Activated T-cell treated with anti-CD3 and anti-CD28 coated beads, Interleukin-2, amount 50 U/mL, for 4 hours (primary cell): Measurements from ENCODE around the gene KIF25. TPM values are rescaled to one million over a fixed set of nuclear protein-coding genes. Genes with fewer than 3 reads are reported as not detected.
A peak's percentile ranks its signal among the peaks of the same experiment; 100 is the strongest.

Source experiments
- ATAC-seq, 2 donors: fragments of 200-7000 bp; cut with Tn5 transposase; one replicate each; pipeline ENCODE4 v1.10.0; 2021
- DNase-seq: peaks from one replicate; pipeline ENCODE4 v3.0.0-alpha.2; 2020
- H3K27me3 Mint-ChIP-seq: one replicate; pipeline ENCODE4 v1.8.0; 2021; ENCODE audit warnings: low read depth, mixed read lengths
- H3K36me3 Mint-ChIP-seq: one replicate; pipeline ENCODE4 v1.8.0; 2022; ENCODE audit warnings: mixed read lengths; ENCODE audit not compliant: insufficient read depth
- H3K4me1 Mint-ChIP-seq: one replicate; pipeline ENCODE4 v1.8.0; 2021; ENCODE audit warnings: low read depth, mixed read lengths
- H3K4me3 Mint-ChIP-seq: one replicate; pipeline ENCODE4 v1.8.0; 2021; ENCODE audit warnings: mild to moderate bottlenecking, moderate library complexity, mixed read lengths
- H3K9me3 Mint-ChIP-seq: one replicate; pipeline ENCODE4 v1.8.0; 2021; ENCODE audit warnings: mixed read lengths
- total RNA-seq, 3 donors: library from RNA; stranded (reverse); gene quantifications; one replicate each; pipeline ENCODE4 v1.2.1, GENCODE V29; 2021

Gene KIF25
- total RNA-seq, 3 donors from 2014 or later = not detected

- H3K9me3 Mint-ChIP-seq = no peaks in the 10 kb centered on the region
- ATAC-seq (no peak), DNase-seq (no peak)
- H3K27me3 Mint-ChIP-seq = peaks cover 11% of the 10 kb centered on the region
- H3K4me3 Mint-ChIP-seq = no peak overlapping the region
- no peaks in the 10 kb centered on the region for H3K4me1 Mint-ChIP-seq
- H3K36me3 Mint-ChIP-seq = no peaks in the 10 kb centered on the region
Observed at GRCh38 chr6:168026925-168027324, 29.5 kb downstream of the KIF25 start.

- no peaks in the 10 kb centered on the region for H3K4me1 Mint-ChIP-seq
- no peak overlapping the region for H3K4me3 Mint-ChIP-seq
- DNase-seq = no peak
- no peak for ATAC-seq
- H3K36me3 Mint-ChIP-seq = no peaks in the 10 kb centered on the region
- H3K27me3 Mint-ChIP-seq = peaks cover 14% of the 10 kb centered on the region
- no peaks in the 10 kb centered on the region for H3K9me3 Mint-ChIP-seq
Observed at GRCh38 chr6:168027521-168027920, 30.1 kb downstream of the KIF25 start.

- no peaks in the 10 kb centered on the region for H3K36me3 Mint-ChIP-seq
- H3K4me3 Mint-ChIP-seq = no peak overlapping the region
- H3K4me1 Mint-ChIP-seq = no peaks in the 10 kb centered on the region
- DNase-seq (no peak), ATAC-seq (no peak)
- no peaks in the 10 kb centered on the region for H3K9me3 Mint-ChIP-seq
- peaks cover 14% of the 10 kb centered on the region for H3K27me3 Mint-ChIP-seq
Observed at GRCh38 chr6:168028181-168028580, 30.7 kb downstream of the KIF25 start.

GRCh38 chr6:168029459-168030217, 32.2 kb downstream of the KIF25 start:
- Mint-ChIP-seq H3K4me1 (no peaks in the 10 kb centered on the region), H3K9me3 (no peaks in the 10 kb centered on the region), H3K36me3 (no peaks in the 10 kb centered on the region), H3K27me3 (peaks cover 25% of the 10 kb centered on the region), H3K4me3 (no peak overlapping the region)
- DNase-seq = no peak
- no peak for ATAC-seq

GRCh38 chr6:168030218-168030746, 32.8 kb downstream of the KIF25 start:
- DNase-seq = no peak
- H3K9me3 Mint-ChIP-seq = no peaks in the 10 kb centered on the region
- H3K4me3 Mint-ChIP-seq = no peak overlapping the region
- no peaks in the 10 kb centered on the region for H3K36me3 Mint-ChIP-seq
- no peaks in the 10 kb centered on the region for H3K4me1 Mint-ChIP-seq
- ATAC-seq = no peak
- peaks cover 31% of the 10 kb centered on the region for H3K27me3 Mint-ChIP-seq

GRCh38 chr6:168030908-168031307, 33.4 kb downstream of the KIF25 start:
- Mint-ChIP-seq H3K9me3 (no peaks in the 10 kb centered on the region), H3K27me3 (peaks cover 35% of the 10 kb centered on the region), H3K4me1 (peaks cover 2% of the 10 kb centered on the region), H3K36me3 (no peaks in the 10 kb centered on the region), H3K4me3 (no peak overlapping the region)
- ATAC-seq (no peak), DNase-seq (no peak)

GRCh38 chr6:168031411-168031971, 34.0 kb downstream of the KIF25 start:
- H3K4me3 Mint-ChIP-seq = no peak overlapping the region
- H3K4me1 Mint-ChIP-seq = peaks cover 2% of the 10 kb centered on the region
- no peaks in the 10 kb centered on the region for H3K9me3 Mint-ChIP-seq
- no peaks in the 10 kb centered on the region for H3K36me3 Mint-ChIP-seq
- ATAC-seq (no peak), DNase-seq (no peak)
- H3K27me3 Mint-ChIP-seq = peaks cover 40% of the 10 kb centered on the region

GRCh38 chr6:168032005-168032760, 34.7 kb downstream of the KIF25 start:
- H3K4me1 Mint-ChIP-seq = peaks cover 2% of the 10 kb centered on the region
- DNase-seq (no peak), ATAC-seq (no peak)
- H3K9me3 Mint-ChIP-seq = no peaks in the 10 kb centered on the region
- H3K27me3 Mint-ChIP-seq = peaks cover 40% of the 10 kb centered on the region
- no peak overlapping the region for H3K4me3 Mint-ChIP-seq
- H3K36me3 Mint-ChIP-seq = no peaks in the 10 kb centered on the region

- Mint-ChIP-seq H3K4me1 (peaks cover 2% of the 10 kb centered on the region), H3K36me3 (no peaks in the 10 kb centered on the region), H3K27me3 (peaks cover 45% of the 10 kb centered on the region), H3K9me3 (peaks cover 6% of the 10 kb centered on the region), H3K4me3 (no peak overlapping the region)
- no peak for DNase-seq
- no peak for ATAC-seq
Observed at GRCh38 chr6:168033791-168034190, 36.3 kb downstream of the KIF25 start.

GRCh38 chr6:168034537-168034936, 37.1 kb downstream of the KIF25 start:
- ATAC-seq = no peak
- no peak overlapping the region for H3K4me3 Mint-ChIP-seq

GRCh38 chr6:168035098-168035660, 37.7 kb downstream of the KIF25 start:
- Mint-ChIP-seq H3K4me1 (peaks cover 2% of the 10 kb centered on the region), H3K9me3 (peaks cover 7% of the 10 kb centered on the region), H3K27me3 (peaks cover 45% of the 10 kb centered on the region), H3K4me3 (no peak overlapping the region), H3K36me3 (no peaks in the 10 kb centered on the region)
- DNase-seq (no peak), ATAC-seq (no peak)

More at GRCh38 chr6:168034537-168034936, 37.1 kb downstream of the KIF25 start:
- no peak for DNase-seq
- H3K9me3 Mint-ChIP-seq = peaks cover 7% of the 10 kb centered on the region
- peaks cover 2% of the 10 kb centered on the region for H3K4me1 Mint-ChIP-seq
- no peaks in the 10 kb centered on the region for H3K36me3 Mint-ChIP-seq
- peaks cover 45% of the 10 kb centered on the region for H3K27me3 Mint-ChIP-seq

GRCh38 chr6:168035661-168036545, 38.4 kb downstream of the KIF25 start:
- DNase-seq = no peak
- H3K9me3 Mint-ChIP-seq = peaks cover 10% of the 10 kb centered on the region
- no peak overlapping the region for H3K4me3 Mint-ChIP-seq
- peaks cover 45% of the 10 kb centered on the region for H3K27me3 Mint-ChIP-seq
- no peaks in the 10 kb centered on the region for H3K36me3 Mint-ChIP-seq
- ATAC-seq = peak; percentile 32 to 37
- H3K4me1 Mint-ChIP-seq = peaks cover 2% of the 10 kb centered on the region

- no peak for DNase-seq
- Mint-ChIP-seq H3K4me1 (peaks cover 2% of the 10 kb centered on the region), H3K9me3 (peaks cover 10% of the 10 kb centered on the region), H3K4me3 (no peak overlapping the region), H3K36me3 (no peaks in the 10 kb centered on the region), H3K27me3 (peaks cover 36% of the 10 kb centered on the region)
- no peak for ATAC-seq
Observed at GRCh38 chr6:168037242-168037641, 39.8 kb downstream of the KIF25 start.
